ENCODE results near the gene TINAG.

The TINAG gene

DNA sequence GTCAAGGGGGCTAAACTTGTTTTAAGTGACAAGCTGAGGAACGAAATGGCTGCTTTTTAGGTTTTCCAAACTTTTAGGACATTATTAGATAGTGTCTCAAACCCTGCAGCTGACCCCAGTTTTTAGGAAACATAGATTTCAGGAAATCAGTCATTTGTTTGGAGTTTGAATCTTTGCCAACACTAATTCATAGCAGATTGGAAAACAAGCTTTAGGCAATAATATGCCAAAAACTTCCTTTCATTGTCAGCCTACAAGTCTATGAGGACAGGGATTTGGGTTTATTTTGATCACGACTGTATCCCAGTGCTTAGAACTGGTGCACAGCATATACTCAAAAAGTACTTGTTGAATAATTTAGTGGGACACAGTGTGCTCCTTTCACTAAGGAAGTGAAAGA is 123.2 kb downstream of the TINAG start:
- Histone ChIP-seq H3K4me3 (IDR thresholded peaks at IDR 0.05; ENCODE audit: insufficient read depth, low read depth, low read length) (no peak overlapping the region), H3K36me3 (ENCODE audit: insufficient read depth) (no peaks in the 10 kb centered on the region), H4K20me1 (ENCODE audit: insufficient read depth) (no peaks in the 10 kb centered on the region), H3K27ac (no peak overlapping the region), H3K79me2 (ENCODE audit: insufficient read depth, low read depth) (no peaks in the 10 kb centered on the region), H3K4me1 (ENCODE audit: low read depth, poor library complexity, severe bottlenecking) (peaks cover 6% of the 10 kb centered on the region), H2AFZ (ENCODE audit: low read depth) (no peak overlapping the region), H3K4me2 (no peak overlapping the region), H3K9ac (no peak overlapping the region), H3K27me3 (ENCODE audit: insufficient read depth, low read depth) (no peaks in the 10 kb centered on the region)
- TF ChIP-seq, protein P1, sequence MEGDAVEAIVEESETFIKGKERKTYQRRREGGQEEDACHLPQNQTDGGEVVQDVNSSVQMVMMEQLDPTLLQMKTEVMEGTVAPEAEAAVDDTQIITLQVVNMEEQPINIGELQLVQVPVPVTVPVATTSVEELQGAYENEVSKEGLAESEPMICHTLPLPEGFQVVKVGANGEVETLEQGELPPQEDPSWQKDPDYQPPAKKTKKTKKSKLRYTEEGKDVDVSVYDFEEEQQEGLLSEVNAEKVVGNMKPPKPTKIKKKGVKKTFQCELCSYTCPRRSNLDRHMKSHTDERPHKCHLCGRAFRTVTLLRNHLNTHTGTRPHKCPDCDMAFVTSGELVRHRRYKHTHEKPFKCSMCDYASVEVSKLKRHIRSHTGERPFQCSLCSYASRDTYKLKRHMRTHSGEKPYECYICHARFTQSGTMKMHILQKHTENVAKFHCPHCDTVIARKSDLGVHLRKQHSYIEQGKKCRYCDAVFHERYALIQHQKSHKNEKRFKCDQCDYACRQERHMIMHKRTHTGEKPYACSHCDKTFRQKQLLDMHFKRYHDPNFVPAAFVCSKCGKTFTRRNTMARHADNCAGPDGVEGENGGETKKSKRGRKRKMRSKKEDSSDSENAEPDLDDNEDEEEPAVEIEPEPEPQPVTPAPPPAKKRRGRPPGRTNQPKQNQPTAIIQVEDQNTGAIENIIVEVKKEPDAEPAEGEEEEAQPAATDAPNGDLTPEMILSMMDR (conservative IDR thresholded peaks at IDR 0.05; ENCODE audit: low read depth, low read length) = no peak

Measured in KMS-11 (cell line).